Right forelimb (tissue), 1 donor: ENCODE data around the gene SMO.

Experiments
- DNase-seq: peaks from one replicate; pipeline ENCODE4 v3.0.0-alpha.2; 2018

The SMO gene

DNA sequence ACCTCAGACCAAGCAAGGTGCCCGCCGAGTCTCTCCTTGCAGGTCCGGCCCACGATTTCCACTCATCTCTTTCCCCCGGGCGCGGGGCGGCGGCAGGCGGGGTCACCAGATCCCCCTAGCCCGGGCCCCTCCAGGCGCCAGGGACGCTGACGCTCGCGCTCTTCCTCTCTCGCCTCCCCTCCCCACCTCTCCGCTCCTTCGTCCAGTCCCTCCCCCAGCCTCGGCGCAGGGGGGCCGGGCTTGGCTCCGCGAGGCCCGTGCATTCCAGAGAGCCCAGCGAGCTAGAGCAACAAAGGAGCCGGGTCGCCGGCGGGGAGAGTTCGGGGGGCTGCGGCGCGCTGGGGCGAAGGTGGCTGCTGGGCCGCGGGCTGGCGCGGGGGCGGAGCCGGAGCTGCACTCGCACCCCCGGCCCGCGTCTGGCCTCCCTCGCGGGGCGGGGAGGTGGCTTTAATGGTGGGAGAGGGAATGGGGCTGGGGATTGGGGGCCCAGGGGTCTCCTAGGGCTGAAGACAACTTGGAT, at the start of gene SMO:
Gene SMO (plus strand): TSS at position 262 of the 520 bp plus-strand sequence. CDS start 519 bp downstream, outside the sequence.
- peak; percentile 91 for DNase-seq

DNA sequence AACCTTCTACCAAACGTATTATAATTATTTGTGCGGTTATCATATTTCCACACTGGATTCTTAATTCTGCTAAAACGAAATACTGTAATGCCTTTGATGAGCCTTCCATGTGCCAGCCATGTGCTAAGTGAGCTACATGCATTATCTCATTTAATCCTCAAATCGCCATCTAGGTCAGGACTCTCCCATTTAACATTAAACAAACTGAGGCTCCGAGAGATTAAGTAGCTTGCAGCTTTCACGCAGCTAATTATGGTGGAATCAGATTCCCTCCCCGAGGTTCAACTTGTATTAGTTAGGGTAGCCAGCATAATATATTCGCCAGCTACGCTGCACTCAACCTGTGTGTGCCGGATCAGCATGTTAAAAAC, 44.7 kb upstream of the SMO start:
- no peak for DNase-seq

DNA sequence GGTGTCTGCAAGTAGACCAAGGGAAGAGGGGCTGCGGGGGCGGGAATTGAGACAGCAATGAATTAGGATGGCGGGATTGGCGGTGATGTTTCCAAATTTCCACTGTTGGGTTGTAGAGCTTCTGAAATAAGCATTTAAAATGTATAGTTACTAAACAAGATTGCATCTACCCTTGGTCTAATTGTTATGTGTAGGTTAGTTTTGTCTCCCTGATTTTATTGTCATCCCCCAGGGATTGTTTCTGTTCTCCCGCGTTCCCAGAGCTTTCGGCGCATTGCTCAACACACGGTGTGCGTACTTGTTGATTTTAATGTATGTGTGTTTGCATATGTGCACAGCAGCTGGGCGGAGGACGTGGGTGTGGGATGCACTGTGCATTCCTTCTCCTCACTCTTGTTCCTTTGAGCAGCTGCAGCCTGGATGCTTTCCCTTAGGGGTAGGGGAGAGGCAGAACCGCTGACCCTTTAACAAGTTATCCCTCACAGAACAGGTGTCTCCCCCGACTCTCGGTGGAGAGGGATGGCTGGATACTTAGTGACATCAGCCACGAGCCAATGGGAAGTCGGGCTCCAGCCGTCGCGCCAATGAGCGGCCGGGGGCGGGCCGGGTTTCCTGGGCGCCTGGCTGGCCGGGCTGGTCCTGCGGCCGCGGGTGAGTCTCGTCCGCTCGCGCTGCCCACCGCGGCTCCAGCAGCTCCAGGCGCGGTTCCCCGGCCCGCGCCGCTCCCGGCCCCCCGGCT, 44.2 kb upstream of the SMO start, which contains the start of gene TSPAN33:
Gene TSPAN33 (plus strand): TSS at position 613 of the 739 bp plus-strand sequence. CDS start 274 bp downstream, outside the sequence.
- peak; percentile 82 for DNase-seq

- no peak for DNase-seq
Measured at GRCh38 chr7:129144834-129145668, 43.4 kb upstream of the SMO start.

- DNase-seq = no peak
Measured at GRCh38 chr7:129146237-129146979, 42.0 kb upstream of the SMO start.

GRCh38 chr7:129147731-129148130, 40.7 kb upstream of the SMO start:
- DNase-seq = no peak

GRCh38 chr7:129149511-129149910, 38.9 kb upstream of the SMO start:
- no peak for DNase-seq

DNA sequence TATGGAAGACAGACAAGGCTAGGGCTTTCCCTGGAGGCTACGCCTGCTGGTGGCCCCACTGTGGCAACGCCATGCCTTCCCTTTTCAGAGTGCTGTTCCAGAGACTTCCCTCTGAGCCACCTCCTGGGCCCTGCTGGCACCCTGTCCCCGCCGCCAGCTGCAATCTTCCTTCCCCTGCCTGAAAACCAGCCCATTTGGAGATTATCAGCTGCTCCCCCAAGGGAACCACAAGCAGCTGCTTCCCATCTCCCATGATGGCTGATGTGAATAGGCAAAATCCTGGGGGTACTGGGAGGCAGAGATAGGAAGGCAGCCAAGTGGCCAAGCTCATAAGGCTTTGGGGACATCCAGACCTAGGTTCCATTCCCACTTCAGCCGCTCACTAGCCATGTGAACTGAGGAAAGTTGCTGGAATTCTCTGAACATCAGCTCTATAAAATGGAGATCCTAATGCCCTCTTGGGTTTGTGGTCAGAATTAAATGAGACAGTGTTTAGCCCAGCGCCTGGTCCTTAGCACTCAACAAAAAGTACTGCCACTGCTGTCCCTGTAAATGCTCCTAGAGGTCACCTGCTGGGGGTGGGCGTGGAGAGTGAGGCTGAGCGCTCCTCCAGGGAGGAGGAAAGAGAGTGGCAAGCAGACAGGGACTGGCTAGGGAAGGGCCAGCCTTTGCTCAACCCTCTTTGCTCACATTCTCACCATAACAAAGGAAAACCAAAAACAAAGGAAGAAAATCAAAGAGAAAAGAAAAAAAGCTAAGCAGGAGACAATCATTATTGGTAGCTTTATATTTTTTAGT, 38.0 kb upstream of the SMO start:
- DNase-seq = no peak

DNA sequence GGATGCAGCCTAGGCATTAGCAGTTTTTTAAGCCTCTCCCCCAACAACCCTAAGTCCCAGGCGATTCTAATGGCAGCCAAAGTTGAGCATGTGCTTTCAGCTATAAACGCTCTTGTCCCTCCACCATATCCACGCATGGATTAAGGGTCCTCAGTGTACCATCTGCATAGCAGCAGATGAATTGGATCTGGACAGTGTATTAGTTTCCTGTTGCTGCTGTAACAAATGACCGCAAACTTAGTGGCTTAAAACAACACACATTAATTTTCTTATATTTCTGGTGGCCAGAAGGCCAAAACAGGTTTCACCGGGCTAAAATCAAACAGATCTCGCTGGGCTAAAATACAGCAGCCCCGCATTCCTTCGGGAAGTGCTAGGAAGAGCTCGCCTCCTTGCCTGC, 30.8 kb upstream of the SMO start:
- DNase-seq = no peak

DNA sequence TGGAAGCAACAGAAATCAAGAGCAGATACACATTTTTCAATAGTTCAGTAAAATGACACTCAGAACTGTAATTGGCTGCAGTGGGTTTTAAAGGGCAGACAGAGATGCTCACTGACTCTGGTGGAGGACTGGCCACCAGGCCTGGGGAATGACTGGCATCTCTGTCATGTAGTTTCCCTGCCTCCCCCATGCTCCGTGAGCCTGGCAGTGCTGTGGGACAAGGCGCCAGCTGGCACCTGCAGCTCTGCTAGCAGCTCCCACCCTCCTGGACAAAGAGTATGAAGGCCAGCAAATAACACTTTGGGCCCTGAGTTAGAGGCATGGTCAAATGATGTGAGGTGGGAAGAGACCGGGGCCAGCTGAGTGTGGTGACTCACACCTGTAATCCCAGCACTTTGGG, 28.9 kb upstream of the SMO start:
- no peak for DNase-seq

DNA sequence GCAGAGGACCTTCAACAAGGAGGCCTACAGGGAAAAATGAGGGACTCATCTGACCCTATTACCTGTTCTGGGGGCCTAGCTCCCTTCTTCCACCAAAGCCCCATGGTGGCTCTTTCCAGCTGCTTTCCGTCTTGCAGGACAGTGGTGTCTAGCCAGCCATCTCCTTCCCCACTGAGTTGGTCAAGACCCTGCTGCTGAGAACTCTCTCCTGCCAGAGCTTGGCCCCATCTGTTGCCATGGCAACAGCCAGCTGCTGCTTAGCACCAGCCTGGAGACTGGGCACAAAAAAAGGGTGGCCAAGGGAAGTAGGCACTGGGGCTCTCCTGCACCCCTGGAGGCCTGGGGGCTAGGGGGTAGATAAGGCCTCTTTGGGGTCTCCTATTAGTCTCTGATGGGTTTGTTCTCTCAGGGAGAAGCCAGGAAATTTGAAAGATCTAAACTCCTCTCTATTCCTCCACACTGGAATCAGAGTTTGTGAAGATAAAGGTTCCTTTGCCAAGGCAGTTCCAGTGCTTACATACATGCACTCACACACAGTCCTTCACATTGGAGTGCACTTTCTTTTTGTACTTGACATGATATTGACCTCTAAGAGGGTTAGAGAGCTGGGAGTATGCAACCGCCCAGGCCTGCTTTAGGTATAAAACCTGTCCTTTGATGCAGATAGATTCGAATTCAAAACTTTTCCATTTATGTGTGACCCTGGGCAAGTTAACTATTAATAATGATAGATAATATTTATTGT, 28.1 kb upstream of the SMO start:
- DNase-seq = no peak

DNA sequence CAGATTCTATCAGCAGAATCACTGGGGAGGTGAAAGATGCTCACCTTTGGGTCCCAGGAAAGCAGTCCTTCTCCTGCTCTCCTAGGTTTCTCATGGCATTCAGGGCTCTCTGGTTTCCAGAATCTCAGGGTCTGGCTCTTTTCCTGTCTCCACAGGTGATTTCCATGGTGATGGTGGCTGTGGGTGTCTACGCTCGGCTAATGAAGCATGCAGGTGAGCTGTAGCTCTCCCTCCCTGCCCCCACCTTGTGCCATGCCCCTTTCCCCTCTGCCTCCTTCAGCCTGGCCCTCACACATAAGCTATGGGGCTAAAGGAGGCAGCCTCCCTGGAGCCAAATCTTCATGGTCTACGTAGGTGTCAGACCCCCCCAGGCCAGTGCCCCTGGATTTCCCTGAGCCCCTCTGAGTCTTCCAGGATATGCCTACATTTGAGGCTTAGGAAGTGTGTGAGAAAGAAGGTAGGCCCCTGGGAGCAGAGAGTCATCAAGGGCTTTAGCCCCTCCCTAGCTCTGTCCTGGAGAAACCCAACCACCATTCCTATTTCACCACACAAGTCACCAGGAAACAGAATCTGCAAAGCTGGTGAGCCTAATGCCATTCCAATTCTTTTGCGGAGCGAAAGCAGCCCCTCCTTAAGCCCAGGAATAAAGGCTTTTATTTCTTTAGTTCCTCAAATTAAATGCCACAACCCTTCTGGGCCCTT, 26.8 kb upstream of the SMO start:
- no peak for DNase-seq

GRCh38 chr7:129162732-129163131, 25.7 kb upstream of the SMO start:
- DNase-seq = no peak

DNA sequence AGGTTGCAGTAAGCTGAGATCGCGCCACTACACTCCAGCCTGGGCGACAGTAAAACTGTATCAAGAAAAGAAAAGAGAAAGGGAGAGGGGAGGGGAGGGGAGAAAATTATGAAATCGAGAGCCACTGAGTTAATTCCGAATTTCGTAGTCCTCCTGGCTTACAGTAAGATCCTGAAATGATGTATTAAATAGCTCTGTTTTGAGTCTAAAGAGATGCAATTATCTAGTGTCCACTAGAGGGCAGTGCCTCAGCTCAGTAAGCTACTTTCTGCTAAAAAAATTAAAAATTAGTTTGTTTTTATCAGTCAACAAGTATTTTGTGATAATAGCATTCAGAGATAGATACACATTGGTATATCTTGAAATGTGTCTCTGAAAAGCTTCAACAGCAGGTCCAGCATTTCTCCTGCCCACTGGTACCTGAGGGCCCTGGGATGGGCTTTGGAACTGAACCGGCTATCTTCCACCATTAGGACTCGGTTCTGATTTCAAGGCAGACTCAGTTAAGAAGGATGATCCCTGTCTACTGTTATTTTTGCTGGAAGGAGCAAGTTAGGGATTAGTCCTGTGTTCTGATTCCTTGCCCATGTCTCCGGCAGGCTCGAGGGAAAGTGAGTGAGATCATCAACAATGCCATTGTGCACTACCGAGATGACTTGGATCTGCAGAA, 24.4 kb upstream of the SMO start:
- DNase-seq = no peak

- DNase-seq = peak; percentile 25
Measured at GRCh38 chr7:129166745-129167144, 21.7 kb upstream of the SMO start.

DNA sequence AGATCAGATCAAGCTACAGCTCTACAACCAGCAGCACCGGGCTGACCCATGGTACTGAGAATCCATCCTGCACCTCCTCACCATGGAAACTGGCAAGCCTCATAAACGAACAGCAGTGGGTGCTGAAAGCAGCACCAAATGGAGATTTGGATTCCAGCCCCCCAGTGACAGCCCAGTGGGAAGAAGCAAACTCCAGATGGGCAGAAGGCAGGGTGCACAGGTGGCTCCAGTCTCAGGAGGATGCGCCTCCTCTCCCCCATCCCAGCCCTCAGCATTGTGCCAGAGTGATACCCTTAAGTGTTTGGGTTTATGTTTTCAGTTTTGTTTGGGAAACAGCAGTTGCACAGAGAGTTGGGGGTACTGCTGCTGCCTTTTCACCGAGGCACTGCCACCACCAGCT, 20.6 kb upstream of the SMO start:
- no peak for DNase-seq

DNA sequence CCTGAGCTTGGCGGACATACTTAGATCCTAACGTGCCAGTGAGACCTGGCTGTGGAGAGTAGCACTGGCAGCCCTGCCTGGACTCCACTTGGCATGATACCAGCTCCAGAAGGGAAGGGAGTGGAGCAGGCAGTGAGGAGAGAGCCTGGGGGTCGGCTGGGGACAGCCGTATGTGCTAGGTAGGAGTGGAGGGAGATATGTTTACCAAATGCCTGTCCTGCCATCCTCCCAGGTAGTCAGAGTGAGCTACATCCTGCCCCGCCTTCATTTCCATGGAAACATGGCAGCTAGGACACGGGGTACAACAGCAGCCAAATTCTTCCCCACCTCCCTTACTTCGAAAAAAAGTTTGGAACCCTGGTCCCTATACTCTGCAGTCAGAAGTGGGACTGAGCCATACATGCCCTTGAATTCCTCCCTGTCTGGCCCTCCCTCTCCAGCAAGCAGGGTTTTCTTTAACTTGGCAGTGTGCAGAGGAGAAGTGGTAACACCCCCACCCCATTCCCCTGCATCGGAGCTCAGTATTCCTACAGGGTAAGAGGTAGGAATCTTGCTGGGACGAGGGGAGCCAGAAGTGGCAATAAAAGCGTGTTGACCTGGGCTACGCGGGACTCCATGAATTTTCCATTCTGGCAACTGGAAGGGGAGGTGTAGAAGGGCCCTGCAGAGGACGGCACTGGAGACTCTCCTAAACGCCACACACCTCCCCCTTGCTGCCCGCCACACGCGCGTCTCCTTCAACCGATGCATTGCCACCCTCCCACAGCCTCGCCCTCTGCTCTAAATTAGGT, 20.0 kb upstream of the SMO start:
- DNase-seq = peak; percentile 77

DNA sequence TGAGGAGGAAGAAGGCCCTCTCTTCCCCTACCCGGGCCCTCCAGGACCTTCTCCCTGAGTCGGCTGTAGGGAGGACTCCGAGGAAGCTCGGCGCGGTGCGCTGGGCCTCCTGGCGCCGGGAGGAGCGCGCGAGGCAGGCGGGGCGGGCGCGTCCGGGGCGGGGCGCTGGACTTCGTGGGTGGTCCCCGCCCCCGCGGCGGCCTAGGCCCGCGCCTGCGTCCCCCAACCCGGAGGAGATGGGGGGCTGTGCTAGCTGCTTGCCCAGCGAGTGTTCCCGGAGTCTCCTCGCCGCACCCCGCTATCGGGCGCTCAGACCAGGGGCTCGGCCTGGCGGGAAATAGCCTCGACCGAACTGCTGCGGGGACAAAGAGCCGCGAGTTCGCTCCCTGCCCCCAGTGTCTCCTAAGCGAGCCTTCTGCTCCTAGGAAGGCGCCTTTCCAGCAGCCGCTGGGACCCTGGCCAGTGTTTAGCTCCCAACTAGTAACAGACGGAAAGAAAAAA, 19.2 kb upstream of the SMO start:
- peak; percentile 78 for DNase-seq
